Endodermal cell (in vitro differentiated cells): ENCODE data around the gene NPAP1. TPM values are rescaled to one million over a fixed set of nuclear protein-coding genes. Genes with fewer than 3 reads are reported as not detected.

ENCODE experiments used
- DNase-seq: peaks from one replicate; pipeline ENCODE4 v3.0.0-alpha.2; 2017
- H3K27ac ChIP-seq: 2 replicates; pipeline ENCODE4 v1.5.1; 2013; ENCODE audit warnings: mild to moderate bottlenecking, low read depth, low read length, moderate library complexity
- H3K27me3 ChIP-seq: 2 replicates; pipeline ENCODE4 v1.6.1; 2013; ENCODE audit warnings: mild to moderate bottlenecking, low read length, moderate library complexity; ENCODE audit not compliant: insufficient read depth, control insufficient read depth, poor library complexity, severe bottlenecking
- H3K36me3 ChIP-seq: 2 replicates; pipeline ENCODE4 v1.7.0; 2013; ENCODE audit warnings: mild to moderate bottlenecking, low read length, moderate library complexity; ENCODE audit not compliant: control insufficient read depth, insufficient read depth
- H3K4me1 ChIP-seq: one replicate; pipeline ENCODE4 v1.7.0; 2013; ENCODE audit warnings: low read length; ENCODE audit not compliant: control insufficient read depth, insufficient read depth
- H3K4me3 ChIP-seq: 2 replicates; pipeline ENCODE4 v1.5.1; 2013; ENCODE audit warnings: mild to moderate bottlenecking, low read length, moderate library complexity
- H3K9ac ChIP-seq: 2 replicates; pipeline ENCODE4 v1.6.1; 2013; ENCODE audit warnings: mild to moderate bottlenecking, low read length, moderate library complexity; ENCODE audit not compliant: poor library complexity, severe bottlenecking; ENCODE audit errors: extremely low read depth
- H3K9me3 ChIP-seq: 2 replicates; pipeline ENCODE4 v1.6.1; 2013; ENCODE audit warnings: mild to moderate bottlenecking, low read length, moderate library complexity; ENCODE audit not compliant: control insufficient read depth
- H3K27ac Mint-ChIP-seq: 2 replicates; pipeline ENCODE4 v1.8.0; 2020; ENCODE audit warnings: mixed read lengths
- H3K27me3 Mint-ChIP-seq: 2 replicates; pipeline ENCODE4 v1.8.0; 2021; ENCODE audit warnings: mild to moderate bottlenecking, mixed read lengths; ENCODE audit not compliant: insufficient read depth
- H3K36me3 Mint-ChIP-seq: 2 replicates; pipeline ENCODE4 v1.8.0; 2020; ENCODE audit warnings: low read depth, mixed read lengths
- H3K4me1 Mint-ChIP-seq: 2 replicates; pipeline ENCODE4 v1.8.0; 2020; ENCODE audit warnings: mixed read lengths
- H3K4me3 Mint-ChIP-seq: 2 replicates; pipeline ENCODE4 v1.8.0; 2020; ENCODE audit warnings: mild to moderate bottlenecking, moderate library complexity, mixed read lengths
- H3K9me3 Mint-ChIP-seq: 2 replicates; pipeline ENCODE4 v1.8.0; 2020; ENCODE audit warnings: mild to moderate bottlenecking, mixed read lengths
- WGBS, 2 experiments: methylation state at CpG; one replicate each; pipeline versions ENCODE4 v1.1.5 to v1.1.7; 2013; ENCODE audit warnings: missing lambda C conversion rate in 2 of 2, mixed read lengths in 1 of 2; ENCODE audit not compliant: insufficient coverage in 1 of 2, insufficient read length in 1 of 2; 5-methylcytosine and 5-hydroxymethylcytosine counted together
- total RNA-seq, 2 donors: library from RNA; stranded (reverse); fragmentation: NEBNext Ultra II Directional in 1 of 2; extraction: Animal tissue kit (Norgen Biotek cat#: 25700) in 1 of 2; gene quantifications; 2 replicates in 1 of 2; 3 replicates in 1 of 2; pipeline ENCODE4 v1.2.1, GENCODE V29; 2021
- TF ChIP-seq, protein P1 (sequence below): fragments of 200-600 bp; sonication (generic); conservative IDR thresholded peaks from 2 replicates; pipeline ENCODE4 v1.5.0; 2021; ENCODE audit warnings: antibody characterized with exemption, mild to moderate bottlenecking

Gene NPAP1
- total RNA-seq, 2 donors from 2014 or later: 0.18 to 0.29 TPM

DNA sequence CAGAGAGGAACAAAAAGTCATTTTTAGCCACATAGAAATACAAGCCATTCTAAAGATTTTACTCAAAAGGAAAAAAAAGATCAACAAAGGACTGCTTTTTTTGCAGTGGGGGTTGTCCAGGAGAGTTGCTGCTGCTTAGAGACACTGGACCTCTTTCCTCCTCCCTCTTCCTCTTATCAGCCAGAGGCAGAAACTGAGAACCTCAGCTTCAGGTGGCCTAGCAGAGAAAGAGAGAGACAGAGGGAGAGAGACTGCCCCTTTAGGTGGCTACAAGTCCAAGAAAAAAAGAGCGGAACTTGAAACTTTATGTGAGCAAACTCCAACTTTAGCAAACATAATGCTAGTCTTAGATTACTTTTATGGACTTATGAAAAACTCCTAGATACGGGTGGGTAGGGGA, 54.2 kb downstream of the NPAP1 start:
- peaks cover 13% of the 10 kb centered on the region for H3K4me1 Mint-ChIP-seq
- H3K27me3 ChIP-seq: no peaks in the 10 kb centered on the region
- H3K4me1 ChIP-seq: no peaks in the 10 kb centered on the region
- peaks cover 50% of the 10 kb centered on the region for H3K9me3 Mint-ChIP-seq
- no peak overlapping the region for H3K9ac ChIP-seq
- H3K36me3 Mint-ChIP-seq: no peaks in the 10 kb centered on the region
- no CpG with 5 or more reads among the region's 2 CpGs for WGBS, 2 experiments
- H3K27me3 Mint-ChIP-seq: no peaks in the 10 kb centered on the region
- DNase-seq: no peak
- no peak overlapping the region for H3K4me3 Mint-ChIP-seq
- H3K9me3 ChIP-seq: peaks cover 19% of the 10 kb centered on the region
- no peak overlapping the region for H3K27ac ChIP-seq
- no peaks in the 10 kb centered on the region for H3K36me3 ChIP-seq
- TF ChIP-seq, protein P1, sequence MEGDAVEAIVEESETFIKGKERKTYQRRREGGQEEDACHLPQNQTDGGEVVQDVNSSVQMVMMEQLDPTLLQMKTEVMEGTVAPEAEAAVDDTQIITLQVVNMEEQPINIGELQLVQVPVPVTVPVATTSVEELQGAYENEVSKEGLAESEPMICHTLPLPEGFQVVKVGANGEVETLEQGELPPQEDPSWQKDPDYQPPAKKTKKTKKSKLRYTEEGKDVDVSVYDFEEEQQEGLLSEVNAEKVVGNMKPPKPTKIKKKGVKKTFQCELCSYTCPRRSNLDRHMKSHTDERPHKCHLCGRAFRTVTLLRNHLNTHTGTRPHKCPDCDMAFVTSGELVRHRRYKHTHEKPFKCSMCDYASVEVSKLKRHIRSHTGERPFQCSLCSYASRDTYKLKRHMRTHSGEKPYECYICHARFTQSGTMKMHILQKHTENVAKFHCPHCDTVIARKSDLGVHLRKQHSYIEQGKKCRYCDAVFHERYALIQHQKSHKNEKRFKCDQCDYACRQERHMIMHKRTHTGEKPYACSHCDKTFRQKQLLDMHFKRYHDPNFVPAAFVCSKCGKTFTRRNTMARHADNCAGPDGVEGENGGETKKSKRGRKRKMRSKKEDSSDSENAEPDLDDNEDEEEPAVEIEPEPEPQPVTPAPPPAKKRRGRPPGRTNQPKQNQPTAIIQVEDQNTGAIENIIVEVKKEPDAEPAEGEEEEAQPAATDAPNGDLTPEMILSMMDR: no peak
- no peak overlapping the region for H3K27ac Mint-ChIP-seq
- no peak overlapping the region for H3K4me3 ChIP-seq
